GM23338 (cell line): ENCODE measurements around the gene SYCE1L.

Experiments used
- CREB1 ChIP-seq: fragments of 250-450 bp; sonication (Bioruptor Pico); IDR thresholded peaks from 2 replicates; pipeline ENCODE4 v1.5.0; 2020; ENCODE audit warnings: low read depth, mild to moderate bottlenecking, moderate library complexity
- CTCF ChIP-seq, 2 experiments: fragments of 200-600 bp in 1 of 2; sonication (generic) in 1 of 2; conservative IDR thresholded peaks; 2 replicates each; pipeline versions ENCODE4 v1.5.1 to v1.6.1; 2016 to 2017; ENCODE audit warnings: antibody characterized with exemption in 2 of 2, low read depth in 2 of 2, mild to moderate bottlenecking in 2 of 2, moderate library complexity in 1 of 2
- EZH2 ChIP-seq: fragments of 200-600 bp; sonication (generic); IDR thresholded peaks from one replicate; pipeline ENCODE4 v1.8.0; 2017; ENCODE audit warnings: antibody characterized with exemption, mild to moderate bottlenecking, low read depth; ENCODE audit not compliant: unreplicated experiment
- EZH2phosphoT487 ChIP-seq: fragments of 200-600 bp; sonication (generic); IDR thresholded peaks from one replicate; pipeline ENCODE4 v1.8.1; 2018; ENCODE audit warnings: antibody characterized with exemption; ENCODE audit not compliant: unreplicated experiment
- JUNB ChIP-seq: IDR thresholded peaks from one replicate; pipeline ENCODE4 v1.6.1; 2016; ENCODE audit warnings: antibody characterized with exemption; ENCODE audit not compliant: unreplicated experiment
- NANOG ChIP-seq: IDR thresholded peaks from 2 replicates; pipeline ENCODE4 v1.6.1; 2016; ENCODE audit warnings: antibody characterized with exemption, borderline replicate concordance
- POLR2AphosphoS5 ChIP-seq: IDR thresholded peaks from 2 replicates; pipeline ENCODE4 v1.6.1; 2016; ENCODE audit warnings: antibody characterized with exemption, low read depth
- REST ChIP-seq: IDR thresholded peaks from one replicate; pipeline ENCODE4 v1.6.1; 2018; ENCODE audit warnings: antibody characterized with exemption; ENCODE audit not compliant: unreplicated experiment
- STAT1 ChIP-seq: IDR thresholded peaks from one replicate; pipeline ENCODE4 v1.6.1; 2016; ENCODE audit warnings: antibody characterized with exemption; ENCODE audit not compliant: unreplicated experiment
- ZNF331 ChIP-seq: fragments of 250-450 bp; sonication (Bioruptor Pico); IDR thresholded peaks from 2 replicates; pipeline ENCODE4 v1.5.0; 2020; ENCODE audit warnings: low read depth, mild to moderate bottlenecking, moderate library complexity

DNA sequence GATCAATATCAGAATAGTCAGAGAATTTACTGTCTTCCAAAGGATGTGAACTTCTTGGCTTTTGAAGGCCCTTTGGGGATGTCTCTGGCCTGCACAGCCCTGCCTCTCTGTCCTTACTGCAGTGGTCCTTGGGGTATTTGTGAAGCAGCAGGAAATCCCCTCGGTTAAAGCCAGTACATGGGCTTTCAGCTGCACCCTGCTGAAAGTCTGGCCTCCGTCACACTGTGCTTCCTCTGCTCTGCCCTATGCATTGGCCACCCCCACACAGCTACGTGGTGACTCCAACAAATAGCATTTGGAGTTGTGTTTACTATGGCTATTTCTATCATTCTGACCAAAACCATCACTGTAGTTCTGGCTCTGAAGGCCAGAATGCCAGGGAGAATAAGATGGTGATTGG lies 21.2 kb downstream of the SYCE1L start:
- TF ChIP-seq CTCF (conservative IDR thresholded peaks at IDR 0.05; ENCODE audit: low read depth in 2 of 2) (no peak), REST (no peak), JUNB (no peak), EZH2 (no peak), STAT1 (no peak), POLR2AphosphoS5 (no peak), NANOG (no peak), CREB1 (CRISPR knock-in tag) (no peak), ZNF331 (CRISPR knock-in tag) (no peak), EZH2phosphoT487 (no peak)
